ENCODE measurements around the gene METTL16.

- TF ChIP-seq HNF4G (IDR thresholded peaks at IDR 0.05) (no peak), TAF1 (conservative IDR thresholded peaks at IDR 0.05) (no peak), YY1 (IDR thresholded peaks at IDR 0.05) (no peak), HNF4A (conservative IDR thresholded peaks at IDR 0.05) (no peak), REST (IDR thresholded peaks at IDR 0.05) (no peak), EGR1 (IDR thresholded peaks at IDR 0.05; ENCODE audit: low read depth in 2 of 2) (no peak), FOXA1 (IDR thresholded peaks at IDR 0.05) (no peak), GABPA (IDR thresholded peaks at IDR 0.05 in 1 of 2, conservative IDR thresholded peaks at IDR 0.05 in 1 of 2) (no peak)
- TF ChIP-seq, protein P1, sequence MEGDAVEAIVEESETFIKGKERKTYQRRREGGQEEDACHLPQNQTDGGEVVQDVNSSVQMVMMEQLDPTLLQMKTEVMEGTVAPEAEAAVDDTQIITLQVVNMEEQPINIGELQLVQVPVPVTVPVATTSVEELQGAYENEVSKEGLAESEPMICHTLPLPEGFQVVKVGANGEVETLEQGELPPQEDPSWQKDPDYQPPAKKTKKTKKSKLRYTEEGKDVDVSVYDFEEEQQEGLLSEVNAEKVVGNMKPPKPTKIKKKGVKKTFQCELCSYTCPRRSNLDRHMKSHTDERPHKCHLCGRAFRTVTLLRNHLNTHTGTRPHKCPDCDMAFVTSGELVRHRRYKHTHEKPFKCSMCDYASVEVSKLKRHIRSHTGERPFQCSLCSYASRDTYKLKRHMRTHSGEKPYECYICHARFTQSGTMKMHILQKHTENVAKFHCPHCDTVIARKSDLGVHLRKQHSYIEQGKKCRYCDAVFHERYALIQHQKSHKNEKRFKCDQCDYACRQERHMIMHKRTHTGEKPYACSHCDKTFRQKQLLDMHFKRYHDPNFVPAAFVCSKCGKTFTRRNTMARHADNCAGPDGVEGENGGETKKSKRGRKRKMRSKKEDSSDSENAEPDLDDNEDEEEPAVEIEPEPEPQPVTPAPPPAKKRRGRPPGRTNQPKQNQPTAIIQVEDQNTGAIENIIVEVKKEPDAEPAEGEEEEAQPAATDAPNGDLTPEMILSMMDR (IDR thresholded peaks at IDR 0.05; ENCODE audit: low read depth, low read length, missing input control) = no peak
These were observed 96.6 kb downstream of the METTL16 start for GRCh38 chr17:2415081-2415480.
